A549 (cell line): ENCODE data around the gene TMEM255B. TPM values are rescaled to one million over a fixed set of nuclear protein-coding genes. Genes with fewer than 3 reads are reported as not detected.
A peak's percentile ranks its signal among the peaks of the same experiment; 100 is the strongest.

Source experiments
- ATAC-seq, 2 experiments: fragments of 200-7000 bp in 1 of 2; fragments of >200 bp in 1 of 2; cut with Nextera tagmentation in 1 of 2; cut with Tn5 transposase in 1 of 2; 3 replicates each; pipeline versions ENCODE4 v1.8.0 to v1.9.1; 2018 to 2020; ENCODE audit warnings: mild to moderate bottlenecking in 1 of 2, moderate library complexity in 1 of 2
- CTCF ChIA-PET: fragments of 300-600 bp; sonication (Branson Sonifier 250); formaldehyde crosslinking; extraction: SDS; loops from one replicate; lab custom pipeline; 2021; ENCODE audit warnings: antibody characterized with exemption, inconsistent platforms; lab: Yijun Ruan, JAX
- POLR2A ChIA-PET: fragments of 350-600 bp; formaldehyde crosslinking; extraction: SDS; loops from one replicate; lab custom pipeline; 2021; ENCODE audit warnings: antibody characterized with exemption, inconsistent platforms; lab: Yijun Ruan, JAX
- DNase-seq, 2 experiments: peaks; one replicate each; pipeline versions ENCODE4 v3.0.0 to v3.0.0-alpha.2; 2011 to 2016; ENCODE audit warnings: low read depth in 1 of 2, low spot score in 1 of 2
- FAIRE-seq: peaks from 2 replicates; lab custom pipeline; 2011; peaks lifted over from hg19 to GRCh38; lab: Jason Lieb, UNC
- H3K27ac ChIP-seq, 2 experiments: fragments of >200 bp; sonication (Bioruptor Twin); formaldehyde crosslinking; 3 replicates each; pipeline ENCODE4 v1.5.1; 2016 to 2017
- H3K4me1 ChIP-seq: fragments of >200 bp; sonication (Bioruptor Twin); formaldehyde crosslinking; 3 replicates; pipeline ENCODE4 v1.6.1; 2016
- H3K4me2 ChIP-seq: fragments of >200 bp; sonication (Bioruptor Twin); formaldehyde crosslinking; 3 replicates; pipeline ENCODE4 v1.6.1; 2016
- H3K4me3 ChIP-seq: fragments of >200 bp; sonication (Bioruptor Twin); formaldehyde crosslinking; 3 replicates; pipeline ENCODE4 v1.5.1; 2016
- H3K9me3 ChIP-seq: fragments of >200 bp; sonication (Bioruptor Twin); formaldehyde crosslinking; 3 replicates; pipeline ENCODE4 v1.6.1; 2016
- BCL3 ChIP-seq: fragments of >200 bp; sonication (Bioruptor Twin); formaldehyde crosslinking; IDR thresholded peaks from 3 replicates; pipeline ENCODE4 v1.6.1; 2016
- BHLHE40 ChIP-seq: IDR thresholded peaks from 2 replicates; pipeline ENCODE4 v1.6.1; 2012; ENCODE audit warnings: low read depth, low read length, inconsistent platforms
- CBX2 ChIP-seq: fragments of 200-600 bp; sonication (generic); IDR thresholded peaks from 2 replicates; pipeline ENCODE4 v1.6.1; 2016; ENCODE audit warnings: low read depth, mild to moderate bottlenecking, borderline replicate concordance
- CBX8 ChIP-seq: fragments of 200-600 bp; sonication (generic); IDR thresholded peaks from 2 replicates; pipeline ENCODE4 v1.6.1; 2016
- FOSL2 ChIP-seq, 2 experiments: fragments of 450-650 bp in 1 of 2; fragments of >200 bp in 1 of 2; sonication (Bioruptor Twin) in 1 of 2; formaldehyde crosslinking; IDR thresholded peaks; 2 replicates each; pipeline versions ENCODE4 v1.5.0 to v1.6.1; 2016 to 2020; ENCODE audit warnings: mild to moderate bottlenecking in 1 of 2, moderate library complexity in 1 of 2
- GATA3 ChIP-seq: IDR thresholded peaks from 2 replicates; pipeline ENCODE4 v1.6.1; 2012; ENCODE audit warnings: borderline replicate concordance
- HOXA7 ChIP-seq: fragments of 250-450 bp; sonication (Bioruptor Pico); IDR thresholded peaks from 2 replicates; pipeline ENCODE4 v1.5.0; 2020; ENCODE audit warnings: mild to moderate bottlenecking, moderate library complexity
- JUN ChIP-seq, 2 experiments: fragments of >200 bp; sonication (Bioruptor Twin); formaldehyde crosslinking; IDR thresholded peaks; 2 replicates in 1 of 2; 3 replicates in 1 of 2; pipeline ENCODE4 v1.6.1; 2016 to 2017
- MAFK ChIP-seq: fragments of 450-650 bp; IDR thresholded peaks from 2 replicates; pipeline ENCODE4 v1.6.1; 2014; ENCODE audit not compliant: partially characterized antibody
- MYC ChIP-seq: IDR thresholded peaks from 2 replicates; pipeline ENCODE4 v1.6.1; 2012; ENCODE audit warnings: mild to moderate bottlenecking, inconsistent platforms, low read length, improper control_type of control experiment, borderline replicate concordance
- NPAS2 ChIP-seq: fragments of 250-450 bp; sonication (Bioruptor Pico); IDR thresholded peaks from 2 replicates; pipeline ENCODE4 v1.8.0; 2022; ENCODE audit warnings: mild to moderate bottlenecking, moderate library complexity, borderline replicate concordance
- POLR2A ChIP-seq: IDR thresholded peaks from 2 replicates; pipeline ENCODE4 v1.6.1; 2012; ENCODE audit warnings: mild to moderate bottlenecking, low read length
- POLR2AphosphoS2 ChIP-seq: conservative IDR thresholded peaks from 2 replicates; pipeline ENCODE4 v1.6.1; 2012; ENCODE audit warnings: low read length, improper control_type of control experiment, inconsistent platforms
- RNF2 ChIP-seq: fragments of 200-600 bp; sonication (generic); IDR thresholded peaks from 2 replicates; pipeline ENCODE4 v1.6.1; 2016; ENCODE audit warnings: low read depth, mild to moderate bottlenecking, antibody characterized with exemption, moderate library complexity, borderline replicate concordance
- SREBF2 ChIP-seq: fragments of 450-650 bp; IDR thresholded peaks from 2 replicates; pipeline ENCODE4 v1.6.1; 2014; ENCODE audit warnings: mild to moderate bottlenecking, moderate library complexity
- TFCP2L1 ChIP-seq: fragments of 250-450 bp; sonication (Bioruptor Pico); IDR thresholded peaks from 2 replicates; pipeline ENCODE4 v1.5.0; 2021; ENCODE audit warnings: mild to moderate bottlenecking
- ZSCAN20 ChIP-seq: fragments of 250-450 bp; sonication (Bioruptor Pico); IDR thresholded peaks from 2 replicates; pipeline ENCODE4 v1.8.0; 2022; ENCODE audit warnings: mild to moderate bottlenecking, moderate library complexity
- WGBS: methylation state at CpG from one replicate; pipeline ENCODE4 v1.1.6; 2017; ENCODE audit errors: missing lambda C conversion rate; 5-methylcytosine and 5-hydroxymethylcytosine counted together
- polyA plus RNA-seq, 4 experiments: library from polyadenylated mRNA; depleted of rRNA in 3 of 4; stranded (reverse); fragments of >200 nt; fragmentation: RNase III in 1 of 4; extraction: RNeasy Plus Mini Kit Qiagen cat#74134 plus additional on column Dnase treatment in 1 of 4; gene quantifications; 2 replicates in 3 of 4; 3 replicates in 1 of 4; pipeline ENCODE4 v1.2.3, GENCODE V29; 2011 to 2017
- TF ChIP-seq, protein P1 (sequence below): IDR thresholded peaks from 2 replicates; pipeline ENCODE4 v1.6.1; 2012
- TF ChIP-seq, protein P2 (sequence below): fragments of 200-600 bp; sonication (generic); IDR thresholded peaks from 2 replicates; pipeline ENCODE4 v1.6.1; 2016; ENCODE audit warnings: antibody characterized with exemption, mild to moderate bottlenecking, moderate library complexity

Gene TMEM255B
- polyA plus RNA-seq, 2 of the 4 experiments (the other 2 are of a cell fraction) = 0.54 to 1.1 TPM

- DNase-seq (no peak), FAIRE-seq (no peak), ATAC-seq (no peak)
- H3K4me3 ChIP-seq = no peak overlapping the region
- ChIA-PET CTCF (no interaction called here), POLR2A (no interaction called here)
- peaks cover 34% of the 10 kb centered on the region for H3K4me1 ChIP-seq
- TF ChIP-seq NPAS2 (CRISPR knock-in tag) = no peak
- no peak for TF ChIP-seq CBX2
- no peak for TF ChIP-seq POLR2A
- no peak for TF ChIP-seq ZSCAN20 (CRISPR knock-in tag)
- no peak for TF ChIP-seq TFCP2L1 (CRISPR knock-in tag)
- TF ChIP-seq RNF2 = no peak
- no peak for TF ChIP-seq POLR2AphosphoS2
- no peak for TF ChIP-seq HOXA7 (CRISPR knock-in tag)
- H3K27ac ChIP-seq = peak overlapping the region in 1 of 2 experiments; percentile 71; a peak in 4 of 6 replicates
- 84% methylated on average over 5 of the region's 23 CpGs for WGBS
- H3K9me3 ChIP-seq = no peaks in the 10 kb centered on the region
- H3K4me2 ChIP-seq = 0 out of 3 replicates have a peak overlapping the region, but pooled peaks have one; percentile 14
Measured at GRCh38 chr13:113831061-113831460, 72.0 kb downstream of the TMEM255B start.

DNA sequence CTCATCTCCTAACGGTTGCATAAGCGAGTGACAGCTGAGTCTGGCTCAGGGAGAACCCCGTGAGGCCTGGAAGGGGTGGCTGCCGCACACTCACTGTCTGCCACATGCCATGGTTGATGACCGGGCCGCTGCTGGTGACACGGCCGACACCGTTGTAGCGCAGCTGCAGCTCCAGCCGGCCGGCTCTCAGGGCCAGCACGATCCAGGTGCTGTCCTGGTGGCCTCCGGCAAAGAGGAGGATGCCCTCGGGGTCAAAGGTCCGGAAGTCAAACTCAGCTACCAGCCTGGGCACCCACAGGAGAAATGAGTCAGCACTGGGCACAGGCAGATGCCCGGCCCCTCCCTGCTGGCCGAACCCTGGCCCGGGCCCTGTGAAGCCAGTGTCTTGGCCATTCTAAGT is 73.2 kb downstream of the TMEM255B start:
- ATAC-seq = peak; percentile 8 to 43; a peak in 3 of 6 replicates
- WGBS = 46% methylated on average over 10 of the region's 19 CpGs
- no peak for FAIRE-seq
- no peak for TF ChIP-seq BCL3
- no peak for TF ChIP-seq FOSL2 (IDR thresholded peaks at IDR 0.05)
- TF ChIP-seq FOSL2 (CRISPR knock-in tag; IDR thresholded peaks at IDR 0.05) = peak; percentile 19; the same call in 1 of the 2 replicates
- no peak for TF ChIP-seq CBX8
- TF ChIP-seq JUN (IDR thresholded peaks at IDR 0.05) = no peak
- TF ChIP-seq, protein P1, sequence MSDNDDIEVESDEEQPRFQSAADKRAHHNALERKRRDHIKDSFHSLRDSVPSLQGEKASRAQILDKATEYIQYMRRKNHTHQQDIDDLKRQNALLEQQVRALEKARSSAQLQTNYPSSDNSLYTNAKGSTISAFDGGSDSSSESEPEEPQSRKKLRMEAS = peak; percentile 35; the same call in 1 of the 2 replicates
- TF ChIP-seq MAFK = peak; percentile 7
- TF ChIP-seq MYC = no peak
- TF ChIP-seq, protein P2, sequence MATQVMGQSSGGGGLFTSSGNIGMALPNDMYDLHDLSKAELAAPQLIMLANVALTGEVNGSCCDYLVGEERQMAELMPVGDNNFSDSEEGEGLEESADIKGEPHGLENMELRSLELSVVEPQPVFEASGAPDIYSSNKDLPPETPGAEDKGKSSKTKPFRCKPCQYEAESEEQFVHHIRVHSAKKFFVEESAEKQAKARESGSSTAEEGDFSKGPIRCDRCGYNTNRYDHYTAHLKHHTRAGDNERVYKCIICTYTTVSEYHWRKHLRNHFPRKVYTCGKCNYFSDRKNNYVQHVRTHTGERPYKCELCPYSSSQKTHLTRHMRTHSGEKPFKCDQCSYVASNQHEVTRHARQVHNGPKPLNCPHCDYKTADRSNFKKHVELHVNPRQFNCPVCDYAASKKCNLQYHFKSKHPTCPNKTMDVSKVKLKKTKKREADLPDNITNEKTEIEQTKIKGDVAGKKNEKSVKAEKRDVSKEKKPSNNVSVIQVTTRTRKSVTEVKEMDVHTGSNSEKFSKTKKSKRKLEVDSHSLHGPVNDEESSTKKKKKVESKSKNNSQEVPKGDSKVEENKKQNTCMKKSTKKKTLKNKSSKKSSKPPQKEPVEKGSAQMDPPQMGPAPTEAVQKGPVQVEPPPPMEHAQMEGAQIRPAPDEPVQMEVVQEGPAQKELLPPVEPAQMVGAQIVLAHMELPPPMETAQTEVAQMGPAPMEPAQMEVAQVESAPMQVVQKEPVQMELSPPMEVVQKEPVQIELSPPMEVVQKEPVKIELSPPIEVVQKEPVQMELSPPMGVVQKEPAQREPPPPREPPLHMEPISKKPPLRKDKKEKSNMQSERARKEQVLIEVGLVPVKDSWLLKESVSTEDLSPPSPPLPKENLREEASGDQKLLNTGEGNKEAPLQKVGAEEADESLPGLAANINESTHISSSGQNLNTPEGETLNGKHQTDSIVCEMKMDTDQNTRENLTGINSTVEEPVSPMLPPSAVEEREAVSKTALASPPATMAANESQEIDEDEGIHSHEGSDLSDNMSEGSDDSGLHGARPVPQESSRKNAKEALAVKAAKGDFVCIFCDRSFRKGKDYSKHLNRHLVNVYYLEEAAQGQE = no peak
- no peak for TF ChIP-seq POLR2A
- TF ChIP-seq GATA3 = no peak
- Histone ChIP-seq H3K4me1 (peaks cover 41% of the 10 kb centered on the region), H3K4me3 (no peak overlapping the region), H3K9me3 (no peaks in the 10 kb centered on the region), H3K27ac (peak overlapping the region; percentile 74 to 90), H3K4me2 (peak overlapping the region; percentile 54)
- ChIA-PET POLR2A (no interaction called here), CTCF (no interaction called here)
- DNase-seq = peak; percentile 16 to 40

DNA sequence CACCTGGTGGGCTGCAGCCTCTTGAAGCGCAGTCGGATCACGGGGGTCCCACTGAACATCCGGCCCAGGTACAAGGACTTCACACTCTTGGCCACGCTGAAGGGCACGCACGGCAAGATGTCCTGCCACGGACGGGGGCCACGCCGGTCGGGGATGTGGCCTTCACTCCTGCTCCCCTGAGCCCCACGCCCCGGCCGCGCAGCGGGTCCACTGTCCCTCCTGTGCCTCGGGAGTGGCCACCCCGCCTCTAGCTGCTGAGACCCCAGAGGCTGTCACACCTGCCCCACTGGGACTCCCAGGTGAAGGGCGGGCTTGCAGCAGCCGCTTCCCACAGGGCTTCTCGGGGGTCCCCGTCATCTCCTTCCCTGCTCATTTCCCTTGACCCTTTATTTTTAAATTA is 73.6 kb downstream of the TMEM255B start:
- CTCF ChIA-PET = no interaction called here
- TF ChIP-seq, protein P1 = no peak
- TF ChIP-seq SREBF2 (no peak), BHLHE40 (no peak)
- no peaks in the 10 kb centered on the region for H3K9me3 ChIP-seq
- FAIRE-seq = no peak
- WGBS = 98% methylated on average over 18 of the region's 23 CpGs
- H3K4me2 ChIP-seq = peak overlapping the region; percentile 54
- POLR2A ChIA-PET = no interaction called here
- H3K27ac ChIP-seq = peak overlapping the region; percentile 74 to 90
- DNase-seq = no peak
- no peak overlapping the region for H3K4me3 ChIP-seq
- no peak for ATAC-seq
- H3K4me1 ChIP-seq = peaks cover 46% of the 10 kb centered on the region
